Measurements from ENCODE around the gene WDR1.
"Not testable (repeated sequence)": the region's sequence is repeated elsewhere in the genome, so short reads cannot be mapped to it uniquely, and the experiment has no call there.

WDR1 gene

DNA sequence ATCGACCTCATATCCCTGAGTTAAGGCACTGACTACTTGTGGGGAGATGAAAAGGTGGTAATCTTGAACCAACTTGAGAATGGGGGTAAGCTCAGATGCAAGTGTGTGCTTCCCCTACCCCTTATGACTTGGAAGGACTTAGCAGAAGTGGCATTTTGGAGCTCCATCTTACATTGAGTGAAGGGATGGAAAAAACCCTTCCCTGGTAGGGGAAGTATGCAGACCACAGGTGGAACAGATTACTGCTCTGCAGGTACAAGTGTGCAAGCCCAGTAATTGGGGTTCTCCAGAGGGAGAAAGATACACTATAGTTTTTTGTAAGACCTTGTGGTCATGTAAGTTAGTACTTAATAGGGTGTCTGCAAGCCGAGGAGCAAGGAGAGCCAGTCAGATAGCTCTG is 12.2 kb upstream of the WDR1 start:
- DNase-seq, result no peak
- no peaks in the 10 kb centered on the region for H3K4me1 ChIP-seq
- TF ChIP-seq, protein P1, sequence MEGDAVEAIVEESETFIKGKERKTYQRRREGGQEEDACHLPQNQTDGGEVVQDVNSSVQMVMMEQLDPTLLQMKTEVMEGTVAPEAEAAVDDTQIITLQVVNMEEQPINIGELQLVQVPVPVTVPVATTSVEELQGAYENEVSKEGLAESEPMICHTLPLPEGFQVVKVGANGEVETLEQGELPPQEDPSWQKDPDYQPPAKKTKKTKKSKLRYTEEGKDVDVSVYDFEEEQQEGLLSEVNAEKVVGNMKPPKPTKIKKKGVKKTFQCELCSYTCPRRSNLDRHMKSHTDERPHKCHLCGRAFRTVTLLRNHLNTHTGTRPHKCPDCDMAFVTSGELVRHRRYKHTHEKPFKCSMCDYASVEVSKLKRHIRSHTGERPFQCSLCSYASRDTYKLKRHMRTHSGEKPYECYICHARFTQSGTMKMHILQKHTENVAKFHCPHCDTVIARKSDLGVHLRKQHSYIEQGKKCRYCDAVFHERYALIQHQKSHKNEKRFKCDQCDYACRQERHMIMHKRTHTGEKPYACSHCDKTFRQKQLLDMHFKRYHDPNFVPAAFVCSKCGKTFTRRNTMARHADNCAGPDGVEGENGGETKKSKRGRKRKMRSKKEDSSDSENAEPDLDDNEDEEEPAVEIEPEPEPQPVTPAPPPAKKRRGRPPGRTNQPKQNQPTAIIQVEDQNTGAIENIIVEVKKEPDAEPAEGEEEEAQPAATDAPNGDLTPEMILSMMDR (IDR thresholded peaks at IDR 0.05; ENCODE audit: low read depth, low read length), result no peak
- H3K4me3 ChIP-seq (ENCODE audit: low read depth, low read length), result no peak overlapping the region
- no peaks in the 10 kb centered on the region for H3K36me3 ChIP-seq
- no peaks in the 10 kb centered on the region; the same call in 1 of the 2 replicates for H3K27me3 ChIP-seq
- H3K9me3 ChIP-seq, result no peaks in the 10 kb centered on the region; the same call in 1 of the 2 replicates

DNA sequence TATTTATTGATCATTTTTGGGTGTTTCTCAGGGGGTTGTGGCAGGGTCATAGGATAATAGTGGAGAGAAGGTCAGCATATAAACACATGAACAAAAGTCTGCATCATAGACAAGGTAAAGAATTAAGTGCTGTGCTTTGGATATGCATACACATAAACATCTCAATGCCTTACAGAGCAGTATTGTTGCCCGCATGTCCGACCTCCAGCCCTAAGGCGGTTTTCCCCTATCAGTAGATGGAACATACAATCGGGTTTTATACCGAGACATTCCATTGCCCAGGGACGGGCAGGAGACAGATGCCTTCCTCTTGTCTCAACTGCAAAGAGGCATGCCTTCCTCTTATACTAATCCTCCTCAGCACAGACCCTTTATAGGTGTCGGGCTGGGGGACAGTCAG is 10.9 kb upstream of the WDR1 start:
- not testable (repeated sequence) for DNase-seq; H3K36me3 ChIP-seq; H3K27me3 ChIP-seq; H3K4me1 ChIP-seq; H3K9me3 ChIP-seq; H3K4me3 ChIP-seq (ENCODE audit: low read depth, low read length)

DNA sequence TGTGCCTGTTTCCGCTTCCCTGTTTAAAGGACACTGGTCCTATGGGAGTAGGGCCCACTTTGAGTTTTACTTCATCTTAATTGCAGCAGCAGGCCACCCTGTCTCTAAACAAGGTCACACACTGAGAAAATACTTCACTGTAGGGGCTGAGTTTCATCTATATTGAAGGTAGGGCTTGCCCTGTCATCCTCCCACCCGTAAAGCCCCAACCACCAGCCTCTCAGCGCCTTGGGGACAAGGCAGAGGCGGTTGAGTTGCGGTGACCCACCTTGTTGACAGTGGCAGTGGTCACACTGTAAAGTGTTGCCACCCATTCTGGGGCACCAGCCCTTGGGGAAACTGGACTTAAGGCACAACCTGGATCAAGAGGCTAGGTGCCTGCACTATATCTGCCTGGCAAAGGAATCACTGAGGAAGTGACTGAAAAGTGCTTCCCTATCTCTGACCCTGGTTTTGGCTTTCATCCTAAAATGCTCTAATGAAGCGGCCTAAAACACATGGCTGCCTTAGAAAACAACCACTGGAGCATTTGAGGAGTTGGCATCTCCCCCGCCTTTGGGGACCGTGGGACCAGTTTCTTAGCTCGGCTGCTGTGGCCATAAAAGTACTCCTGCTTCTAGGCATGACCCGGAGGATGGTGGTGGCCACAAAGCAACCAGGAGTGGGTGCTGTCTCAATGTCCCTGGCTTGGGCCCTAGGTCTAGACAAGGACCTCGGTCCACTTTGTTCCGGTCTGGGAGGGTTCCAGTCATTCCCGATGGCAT is 7.8 kb upstream of the WDR1 start:
- Histone ChIP-seq H3K4me1 (no peaks in the 10 kb centered on the region), H3K36me3 (no peaks in the 10 kb centered on the region), H3K4me3 (ENCODE audit: low read depth, low read length) (no peak overlapping the region), H3K27me3 (no peaks in the 10 kb centered on the region; the same call in 1 of the 2 replicates), H3K9me3 (no peaks in the 10 kb centered on the region; the same call in 1 of the 2 replicates)
- no peak for DNase-seq
- TF ChIP-seq, protein P1 (IDR thresholded peaks at IDR 0.05; ENCODE audit: low read depth, low read length), result no peak

DNA sequence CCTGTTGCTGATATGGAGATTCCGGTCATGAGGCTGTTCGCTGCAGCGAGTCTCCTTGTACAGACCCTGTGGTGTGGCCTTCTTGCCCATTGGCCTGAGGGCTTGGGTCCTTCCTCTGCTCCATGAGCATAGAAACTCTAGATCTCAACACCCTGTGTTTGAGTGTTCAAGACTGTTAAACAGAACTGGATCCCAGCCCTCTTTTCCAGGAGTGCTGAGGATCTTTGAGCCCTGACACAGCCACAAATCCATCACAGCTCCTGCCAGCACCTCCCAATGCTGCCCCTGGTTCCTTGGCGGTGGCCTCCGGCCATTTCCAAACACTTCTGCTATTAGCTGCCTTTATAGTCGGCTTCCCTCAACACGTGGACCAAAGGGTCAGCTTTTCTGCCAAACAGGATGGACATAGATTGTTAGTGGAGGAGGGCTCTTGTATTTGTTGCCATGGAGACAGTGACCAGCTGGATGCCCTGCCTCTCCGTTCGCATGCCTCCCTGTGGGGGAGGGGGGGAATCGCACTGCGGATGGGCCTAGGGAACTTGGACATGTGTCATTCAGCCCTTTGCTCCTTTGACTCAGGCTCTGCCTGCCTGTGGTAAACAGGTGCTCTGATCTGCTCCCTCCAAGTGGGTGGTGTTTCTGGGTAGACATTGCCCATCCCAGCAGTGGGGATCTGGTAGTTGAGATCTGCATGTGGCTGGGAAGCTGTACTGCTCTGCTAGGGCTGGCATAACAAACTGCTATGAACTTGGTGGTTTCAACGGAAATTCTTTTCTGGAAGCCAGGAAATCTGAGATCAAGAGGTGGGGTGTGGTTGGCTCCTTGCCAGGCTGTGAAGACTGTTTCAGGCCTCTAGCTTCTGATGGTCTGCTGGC is 6.9 kb upstream of the WDR1 start:
- no peaks in the 10 kb centered on the region for H3K4me1 ChIP-seq
- H3K4me3 ChIP-seq (ENCODE audit: low read depth, low read length), result no peak overlapping the region
- H3K36me3 ChIP-seq, result no peaks in the 10 kb centered on the region
- no peaks in the 10 kb centered on the region; the same call in 1 of the 2 replicates for H3K9me3 ChIP-seq
- no peak for DNase-seq
- TF ChIP-seq, protein P1 (IDR thresholded peaks at IDR 0.05; ENCODE audit: low read depth, low read length), result no peak
- H3K27me3 ChIP-seq, result no peaks in the 10 kb centered on the region; the same call in 1 of the 2 replicates

DNA sequence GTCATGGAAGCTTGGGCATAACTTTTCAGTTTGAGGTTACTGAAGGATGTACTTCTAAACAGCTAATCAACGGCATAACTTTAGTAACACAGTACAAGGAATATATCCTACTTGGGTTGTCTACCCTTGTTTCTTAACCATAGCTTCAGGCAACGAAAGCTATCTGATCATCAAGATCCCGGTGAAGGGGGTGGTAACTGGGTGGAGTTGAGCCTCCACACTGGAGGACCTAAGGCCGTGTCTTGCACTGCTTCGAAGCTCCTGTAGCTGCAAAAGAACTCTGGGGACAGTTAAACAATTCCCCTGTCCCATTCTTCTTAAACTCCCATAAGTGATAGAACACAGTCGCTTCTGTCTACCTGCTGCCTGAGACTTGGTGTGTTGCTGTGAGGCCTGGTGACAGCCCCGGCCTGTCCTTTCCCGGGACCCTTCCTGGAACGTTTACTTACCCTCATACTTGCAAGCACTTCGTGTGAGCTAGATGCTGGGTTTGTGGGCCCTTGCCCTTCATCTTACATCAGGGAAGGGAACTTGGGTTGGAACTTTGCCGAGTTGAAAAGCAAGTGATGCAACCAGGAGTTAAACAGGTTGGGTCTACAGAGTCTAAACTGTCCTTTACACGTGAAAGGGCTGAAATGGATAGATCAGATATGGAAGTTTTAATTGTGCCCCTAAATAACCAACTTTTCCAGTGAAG is 5.8 kb upstream of the WDR1 start:
- TF ChIP-seq, protein P1 (IDR thresholded peaks at IDR 0.05; ENCODE audit: low read depth, low read length), result no peak
- no peaks in the 10 kb centered on the region; the same call in 1 of the 2 replicates for H3K27me3 ChIP-seq

DNA sequence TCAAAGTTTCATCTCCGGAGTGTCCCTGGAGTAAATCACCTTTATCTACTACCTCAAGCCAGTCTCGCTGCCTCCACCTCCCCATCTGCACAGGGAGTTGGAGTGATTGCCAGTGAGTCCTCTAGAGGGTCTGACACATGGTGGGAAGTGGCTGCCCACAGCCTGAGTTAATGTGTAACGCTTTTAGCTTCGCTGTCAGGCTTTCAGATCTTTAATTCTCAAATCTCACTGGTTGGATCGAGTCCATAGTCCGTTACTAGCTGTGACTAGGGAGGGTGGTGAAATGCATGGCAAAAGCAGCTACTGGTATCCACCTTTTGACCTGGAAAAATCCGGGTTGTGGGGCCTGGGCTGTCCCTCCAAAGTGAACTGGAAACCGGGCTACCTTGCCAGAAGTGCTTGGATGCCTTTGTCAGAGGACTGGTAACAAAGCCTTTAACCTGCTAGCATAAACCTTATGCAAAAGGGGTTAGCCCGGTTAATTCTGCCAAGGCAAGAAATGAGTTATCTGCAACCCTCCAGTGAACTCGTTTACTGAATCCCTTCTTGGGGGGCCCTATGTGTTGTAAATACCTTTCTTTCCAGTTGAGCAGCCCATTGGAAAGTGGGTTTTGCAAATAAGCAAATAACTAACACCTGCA is 5.1 kb upstream of the WDR1 start:
- Histone ChIP-seq H3K9me3 (no peaks in the 10 kb centered on the region; the same call in 1 of the 2 replicates), H3K4me3 (ENCODE audit: low read depth, low read length) (no peak overlapping the region), H3K36me3 (no peaks in the 10 kb centered on the region), H3K4me1 (no peaks in the 10 kb centered on the region), H3K27me3 (no peaks in the 10 kb centered on the region)
- no peak for DNase-seq
- TF ChIP-seq, protein P1 (IDR thresholded peaks at IDR 0.05; ENCODE audit: low read depth, low read length), result no peak

More for the DNA sequence above, 5.8 kb upstream of the WDR1 start:
- H3K36me3 ChIP-seq, result no peaks in the 10 kb centered on the region
- no peaks in the 10 kb centered on the region for H3K4me1 ChIP-seq
- no peak overlapping the region for H3K4me3 ChIP-seq (ENCODE audit: low read depth, low read length)
- no peaks in the 10 kb centered on the region; the same call in 1 of the 2 replicates for H3K9me3 ChIP-seq
- no peak for DNase-seq

All from BE2C (cell line).